ENCODE results near the gene DDX25.
"Not testable (repeated sequence)": the region's sequence is repeated elsewhere in the genome, so short reads cannot be mapped to it uniquely, and the experiment has no call there.

DDX25 gene

DNA sequence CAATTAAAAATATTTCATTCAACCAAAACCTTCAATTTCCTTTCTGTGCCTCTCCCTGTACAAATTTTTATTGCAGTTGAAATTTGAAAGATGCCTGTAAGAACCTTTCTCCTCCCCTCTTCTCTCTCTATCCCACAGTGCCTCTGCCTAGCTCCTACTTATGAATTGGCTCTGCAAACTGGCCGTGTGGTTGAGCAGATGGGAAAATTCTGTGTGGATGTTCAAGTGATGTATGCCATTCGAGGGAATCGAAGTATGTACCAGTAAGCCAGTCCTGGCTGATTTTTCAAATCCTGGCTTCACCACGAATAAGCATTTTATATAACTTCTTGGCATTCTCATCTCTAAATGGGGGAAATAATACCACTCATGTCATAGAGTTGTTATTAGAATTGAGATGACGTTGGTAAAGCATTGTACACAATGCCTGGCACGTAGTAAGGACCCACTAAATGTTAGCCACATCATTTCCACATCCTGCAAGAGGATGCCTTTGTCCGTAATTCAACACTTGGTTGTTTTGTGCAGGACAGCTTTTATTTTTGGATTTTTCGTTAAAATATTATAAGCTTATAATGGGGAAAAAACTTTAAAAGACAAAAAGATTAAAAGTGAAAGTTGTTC is 6.0 kb downstream of the DDX25 start:
- no peak for DNase-seq

GRCh38 chr11:125914601-125915000 is 10.3 kb downstream of the DDX25 start:
- not testable (repeated sequence) for DNase-seq

DNA sequence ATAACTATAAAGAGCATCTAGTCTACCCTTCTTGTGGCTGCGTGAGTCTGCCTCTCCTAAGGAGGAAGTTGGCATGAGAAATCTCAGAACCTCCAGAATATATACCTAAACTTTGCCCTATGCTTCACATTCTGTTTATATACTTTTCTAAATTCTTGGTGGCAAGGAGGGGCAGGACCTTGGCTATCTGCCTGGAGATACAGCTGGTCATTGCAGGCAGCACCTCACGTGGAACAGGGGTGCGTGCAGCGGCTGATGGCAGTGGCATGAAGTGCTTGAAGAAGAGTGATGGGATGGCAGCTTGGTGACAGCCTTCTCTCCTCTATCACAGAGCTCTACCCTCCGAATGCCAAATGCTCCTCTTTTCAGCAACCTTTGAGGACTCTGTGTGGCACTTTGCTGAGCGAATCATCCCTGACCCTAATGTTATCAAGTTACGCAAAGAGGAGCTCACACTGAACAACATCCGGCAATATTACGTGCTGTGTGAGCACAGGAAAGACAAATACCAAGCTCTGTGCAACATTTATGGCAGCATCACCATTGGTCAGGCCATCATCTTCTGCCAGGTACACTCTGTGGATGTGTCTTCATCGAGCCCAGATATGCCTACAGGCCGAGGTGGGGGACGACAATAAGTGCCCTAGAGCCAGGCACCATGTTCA is 12.5 kb downstream of the DDX25 start:
- DNase-seq: no peak

GRCh38 chr11:125918140-125918840 is 14.0 kb downstream of the DDX25 start:
- no peak for DNase-seq

GRCh38 chr11:125921042-125921441 is 16.7 kb downstream of the DDX25 start:
- no peak for DNase-seq

DNA sequence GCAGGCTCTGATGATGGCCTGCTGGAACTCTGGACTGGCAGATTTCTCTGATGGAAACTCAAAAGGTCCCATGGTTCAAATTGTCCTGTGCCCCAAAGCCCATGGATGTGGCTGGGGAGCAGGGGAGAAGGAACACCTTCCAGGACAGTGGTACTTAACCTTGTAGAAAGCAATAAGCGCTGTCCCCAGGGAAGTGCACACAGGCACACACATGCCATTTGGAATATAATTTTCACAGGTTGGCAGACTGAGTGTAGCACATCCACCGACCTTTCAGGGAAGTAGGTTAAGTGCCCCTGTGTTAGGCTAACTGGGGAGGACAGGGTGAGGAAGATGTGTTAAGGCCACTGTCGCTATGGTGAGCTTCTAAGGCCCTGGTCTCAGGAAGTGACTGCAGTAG is 17.8 kb downstream of the DDX25 start:
- DNase-seq: no peak

DNA sequence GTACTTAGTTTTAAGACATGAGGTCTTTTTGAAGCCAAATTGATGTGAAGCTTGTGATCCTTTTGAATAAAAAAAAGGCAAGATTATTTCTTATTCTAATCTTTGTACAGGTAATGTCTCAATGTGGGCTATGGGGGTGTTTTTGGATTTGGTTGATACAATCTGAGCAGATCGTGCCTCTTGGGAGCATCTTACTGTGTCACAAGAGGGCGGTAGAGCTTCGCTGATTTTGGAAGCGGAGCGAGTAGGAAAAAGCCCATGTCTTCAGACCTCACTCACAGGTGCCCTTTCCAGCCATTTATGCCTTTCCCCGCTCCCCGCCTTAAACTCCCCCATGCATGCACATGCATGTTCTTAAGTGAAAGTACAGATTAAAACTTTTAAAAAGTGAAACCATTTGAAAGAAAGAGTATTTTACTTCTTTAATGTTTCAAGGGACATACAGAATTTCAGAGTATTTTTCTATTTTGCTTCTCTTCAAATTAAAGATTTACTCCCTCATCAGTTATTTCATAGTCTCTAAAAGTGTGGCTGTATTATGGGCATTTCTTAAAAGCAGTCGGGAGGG is 18.8 kb downstream of the DDX25 start:
- DNase-seq: peak; percentile 25

GRCh38 chr11:125923633-125924032 is 19.3 kb downstream of the DDX25 start:
- DNase-seq: no peak

DNA sequence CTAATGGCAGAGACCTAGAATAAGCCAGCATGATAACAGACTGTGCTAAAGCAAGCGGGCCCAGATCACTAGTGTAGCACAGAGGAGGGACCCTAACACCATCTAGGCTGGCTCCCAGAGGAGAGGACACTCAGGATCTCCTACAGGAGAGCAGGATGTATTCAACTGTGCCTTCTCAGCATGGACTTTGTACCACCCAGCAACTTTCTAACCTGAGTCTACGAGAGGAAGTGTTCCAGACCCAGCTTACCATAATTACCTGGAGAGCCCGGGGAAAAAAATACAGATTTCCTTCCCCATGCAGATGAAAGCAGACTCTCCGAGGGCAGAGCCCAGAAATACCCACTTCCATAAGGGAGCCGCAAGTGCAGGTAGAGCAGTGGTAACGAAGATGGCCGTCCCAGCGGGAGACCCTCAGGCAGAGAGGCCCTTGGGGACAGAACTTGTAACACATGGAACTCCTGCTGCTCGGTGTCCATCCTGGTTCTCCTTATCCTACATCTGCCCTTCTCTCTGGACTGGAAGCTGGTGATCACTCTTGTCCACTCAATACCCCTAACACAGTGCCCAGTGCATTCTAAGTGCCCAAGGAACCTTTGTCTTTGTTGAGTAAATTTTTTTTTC is 20.2 kb downstream of the DDX25 start:
- no peak for DNase-seq

DNA sequence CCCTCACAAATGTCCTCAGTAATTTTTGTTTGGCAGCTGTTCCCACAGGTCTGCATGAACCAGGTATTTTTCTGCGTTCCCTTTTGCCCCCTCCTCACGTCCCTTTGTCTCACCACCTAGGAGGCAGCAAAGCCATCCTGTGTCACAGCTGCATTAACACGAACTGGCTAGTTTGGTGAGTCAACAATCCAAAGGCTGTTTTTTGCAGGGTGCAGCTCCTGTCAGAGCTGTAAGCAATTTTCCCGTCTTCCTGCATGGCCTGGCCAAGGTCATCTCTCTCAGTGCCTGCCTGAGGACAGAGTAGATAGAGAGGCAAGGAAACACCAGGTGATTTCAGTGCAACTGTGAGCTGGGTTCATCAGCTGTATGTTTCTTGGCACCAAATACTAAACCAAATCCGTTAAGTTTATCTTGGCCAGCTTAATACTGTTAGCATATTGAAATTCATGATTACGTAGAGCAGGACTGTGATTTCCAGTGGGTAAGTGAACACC is 21.0 kb downstream of the DDX25 start:
- no peak for DNase-seq

DNA sequence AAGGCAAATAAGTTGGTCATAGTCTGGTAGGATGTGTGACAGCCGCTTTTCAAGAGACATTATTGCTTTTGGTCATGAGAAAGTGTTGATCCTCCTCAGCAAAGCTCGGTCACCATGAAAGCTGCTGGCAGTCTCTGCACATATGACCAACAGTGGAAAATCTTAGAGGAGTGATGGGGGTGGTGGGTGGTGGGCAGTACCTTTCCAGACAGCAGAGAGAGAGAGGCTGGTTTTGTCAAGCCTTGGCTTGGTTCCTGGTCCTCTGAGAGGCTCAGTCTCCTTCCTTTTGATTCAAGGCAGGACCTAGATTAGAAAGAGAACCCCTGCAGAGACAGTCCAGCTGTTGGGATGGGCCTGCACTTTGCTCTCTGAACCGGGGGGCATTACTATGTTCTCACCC is 21.5 kb downstream of the DDX25 start:
- no peak for DNase-seq

DNA sequence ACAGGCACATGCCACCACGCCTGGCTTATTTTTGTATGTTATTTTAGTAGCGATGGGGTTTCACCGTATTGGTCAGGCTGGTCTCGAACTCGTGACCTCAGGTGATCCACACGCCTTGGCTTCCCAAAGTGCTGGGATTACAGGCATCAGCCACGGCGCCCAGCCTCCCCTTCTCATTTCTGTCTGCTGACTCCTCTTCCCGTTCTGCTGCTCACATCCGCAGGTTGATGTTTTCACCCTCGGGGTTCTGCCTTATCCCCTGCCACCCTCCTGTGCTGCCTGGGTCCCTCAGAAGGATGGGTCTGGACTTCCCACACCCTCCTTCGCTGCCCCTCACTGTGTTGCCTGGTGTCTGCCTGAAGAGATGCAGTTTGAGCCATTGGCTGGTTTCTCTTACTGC is 22.4 kb downstream of the DDX25 start:
- DNase-seq: no peak

GRCh38 chr11:125929445-125930075 is 25.3 kb downstream of the DDX25 start:
- no peak for DNase-seq

DNA sequence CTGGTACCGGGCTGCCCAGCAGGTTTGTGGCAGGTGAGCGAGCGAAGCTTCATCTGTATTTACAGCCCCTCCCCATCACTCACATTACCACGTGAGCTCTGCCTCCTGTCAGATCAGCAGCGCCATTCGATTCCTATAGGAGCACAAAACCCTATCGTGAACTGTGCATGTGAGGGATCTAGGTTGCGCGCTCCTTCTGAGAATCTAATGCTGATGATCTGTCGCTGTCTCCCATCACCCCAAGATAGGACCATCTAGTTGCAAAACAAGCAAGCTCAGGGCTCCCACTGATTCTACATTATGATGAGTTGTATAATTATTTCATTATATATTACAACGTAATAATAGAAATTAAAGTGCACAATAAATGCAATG is 25.8 kb downstream of the DDX25 start:
- no peak for DNase-seq

GRCh38 chr11:125931116-125931515 is 26.8 kb downstream of the DDX25 start:
- no peak for DNase-seq

DNA sequence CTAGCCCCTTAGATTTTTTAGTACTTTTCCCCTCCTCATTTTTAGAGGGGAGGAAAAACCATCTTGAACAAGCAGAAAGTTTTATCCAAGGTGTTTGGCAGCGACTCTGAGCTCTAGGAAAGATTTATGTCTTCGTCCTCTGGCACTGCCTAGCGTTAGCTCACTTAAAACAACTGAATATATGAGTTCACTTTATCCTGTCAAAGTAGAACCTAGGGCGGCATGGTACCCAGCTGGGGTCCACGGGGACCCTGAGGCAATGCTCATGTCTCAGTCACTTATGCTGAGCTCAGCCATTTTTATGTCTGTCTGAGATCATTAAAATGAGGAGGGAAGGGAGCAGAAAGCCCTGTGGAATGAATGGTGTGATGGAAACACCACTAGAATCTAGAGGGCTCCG is 27.4 kb downstream of the DDX25 start:
- no peak for DNase-seq

GRCh38 chr11:125932301-125932700 is 28.0 kb downstream of the DDX25 start:
- no peak for DNase-seq

DNA sequence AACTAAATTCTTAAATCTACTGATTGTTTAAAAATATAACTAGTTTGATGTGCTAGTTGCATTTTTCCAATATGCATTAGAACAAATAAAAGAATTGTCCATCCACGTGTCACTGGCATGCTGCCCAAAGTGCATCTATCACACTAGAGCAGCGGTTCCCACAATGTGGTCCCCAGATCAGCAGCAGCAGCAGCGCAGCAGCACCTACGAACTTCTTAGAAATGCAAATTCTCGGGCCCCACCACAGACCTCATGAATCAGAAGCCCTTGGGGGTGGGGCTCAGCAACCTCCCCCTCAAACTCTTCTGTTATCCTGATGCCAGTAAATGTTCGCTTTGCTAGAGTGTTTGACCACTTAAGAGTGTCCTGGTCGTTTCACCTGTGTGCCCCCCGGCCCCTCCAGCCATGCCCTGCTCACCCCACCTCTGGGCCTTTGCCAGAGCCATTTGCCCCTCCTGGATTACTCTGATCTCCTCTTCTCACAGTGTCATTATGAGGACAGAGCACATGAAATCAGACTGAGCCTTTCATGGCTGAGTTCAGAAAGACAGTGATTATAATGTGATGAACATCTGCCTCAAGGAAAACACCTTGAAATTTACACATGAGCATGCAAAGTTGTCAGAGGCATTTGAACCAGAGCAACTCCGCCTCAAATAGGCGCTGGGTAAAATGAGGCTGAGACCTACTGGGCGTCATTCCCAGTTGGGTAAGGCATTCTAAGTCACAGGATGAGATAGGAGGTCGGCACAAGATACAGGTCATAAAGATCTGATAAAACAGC is 28.9 kb downstream of the DDX25 start:
- DNase-seq: no peak

DNA sequence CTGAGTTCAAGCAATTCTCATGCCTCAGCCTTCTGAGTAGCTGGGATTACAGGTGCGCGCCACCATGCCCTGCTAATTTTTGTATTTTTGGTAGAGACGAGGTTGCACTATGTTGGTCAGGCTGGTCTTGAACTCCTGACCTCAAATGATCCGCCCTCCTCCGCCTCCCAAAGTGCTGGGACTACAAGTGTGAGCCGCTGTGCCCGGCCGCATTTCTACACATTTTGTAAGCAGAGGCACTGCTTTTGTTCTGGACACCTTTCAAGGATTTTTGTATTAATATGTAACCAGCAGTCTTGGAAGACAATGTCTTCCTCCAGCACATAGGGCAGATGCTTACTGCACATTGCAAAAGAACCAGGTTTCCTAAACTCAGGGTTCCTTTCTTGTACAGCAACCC is 30.2 kb downstream of the DDX25 start:
- no peak for DNase-seq

- DNase-seq: no peak
Observed at GRCh38 chr11:125935056-125935455, 30.7 kb downstream of the DDX25 start.

- no peak for DNase-seq
Observed at GRCh38 chr11:125935618-125936199, 31.4 kb downstream of the DDX25 start.

DNA sequence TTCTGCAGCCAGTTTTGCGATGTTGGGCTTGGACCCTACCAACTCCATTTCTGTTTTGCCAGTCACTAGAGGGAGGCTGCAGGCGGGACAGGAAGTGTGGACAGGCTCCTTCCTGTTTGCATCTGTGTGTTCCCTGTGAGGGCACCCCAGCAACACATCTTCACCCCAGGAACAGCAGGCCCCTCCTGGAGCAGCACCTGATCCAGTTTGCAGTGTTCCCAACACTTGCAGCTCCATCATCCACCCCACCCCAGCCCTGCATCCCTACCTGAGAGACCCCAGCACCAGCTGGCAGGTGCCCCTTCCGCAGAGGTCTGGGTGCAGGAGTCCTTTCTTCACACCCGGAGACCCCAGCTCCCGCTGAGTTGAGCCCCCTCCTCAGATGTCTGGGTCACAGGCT is 34.1 kb downstream of the DDX25 start:
- no peak for DNase-seq
